Neural progenitor cell (in vitro differentiated cells): Measurements from ENCODE around the gene GNAQ. TPM values are rescaled to one million over a fixed set of nuclear protein-coding genes. Genes with fewer than 3 reads are reported as not detected.

Experiments
- DNase-seq: peaks from one replicate; pipeline ENCODE4 v3.0.0-alpha.2; 2016; ENCODE audit warnings: low spot score
- H2AFZ ChIP-seq: fragments of 200-600 bp; sonication (generic); replicated peaks from 2 replicates; pipeline ENCODE4 v1.6.1; 2016; ENCODE audit warnings: antibody characterized with exemption
- H3F3A ChIP-seq: fragments of 200-600 bp; sonication (generic); 2 replicates; pipeline ENCODE4 v1.6.1; 2016; ENCODE audit warnings: antibody characterized with exemption, low read depth
- H3K27ac ChIP-seq: fragments of 200-600 bp; sonication (generic); 2 replicates; pipeline ENCODE4 v1.5.1; 2016; ENCODE audit warnings: mild to moderate bottlenecking
- H3K27me3 ChIP-seq: fragments of 200-600 bp; sonication (generic); 2 replicates; pipeline ENCODE4 v1.6.1; 2016; ENCODE audit warnings: mild to moderate bottlenecking, moderate library complexity
- H3K36me3 ChIP-seq: fragments of 200-600 bp; sonication (generic); 2 replicates; pipeline ENCODE4 v1.5.1; 2016
- H3K4me1 ChIP-seq: fragments of 200-600 bp; sonication (generic); 2 replicates; pipeline ENCODE4 v1.6.1; 2016; ENCODE audit warnings: mixed run types
- H3K4me2 ChIP-seq: fragments of 200-600 bp; sonication (generic); 2 replicates; pipeline ENCODE4 v1.6.1; 2016
- H3K4me3 ChIP-seq: fragments of 200-600 bp; sonication (generic); 2 replicates; pipeline ENCODE4 v1.5.1; 2016
- H3K79me2 ChIP-seq: fragments of 200-600 bp; sonication (generic); 2 replicates; pipeline ENCODE4 v1.6.1; 2016; ENCODE audit warnings: low read depth
- H3K9ac ChIP-seq: fragments of 200-600 bp; sonication (generic); 2 replicates; pipeline ENCODE4 v1.6.1; 2016
- H3K9me3 ChIP-seq: fragments of 200-600 bp; sonication (generic); 2 replicates; pipeline ENCODE4 v1.5.1; 2016; ENCODE audit warnings: low read depth
- H4K20me1 ChIP-seq: fragments of 200-600 bp; sonication (generic); 2 replicates; pipeline ENCODE4 v1.6.1; 2016; ENCODE audit warnings: low read depth
- H3K27ac Mint-ChIP-seq: 3 replicates; pipeline ENCODE4 v1.8.0; 2021; ENCODE audit warnings: mixed read lengths
- H3K27me3 Mint-ChIP-seq: 2 replicates; pipeline ENCODE4 v1.8.0; 2022; ENCODE audit warnings: low read depth, mild to moderate bottlenecking, inconsistent platforms, moderate library complexity, mixed read lengths; ENCODE audit not compliant: insufficient read depth
- H3K36me3 Mint-ChIP-seq: 3 replicates; pipeline ENCODE4 v1.8.0; 2021; ENCODE audit warnings: mixed read lengths
- H3K4me1 Mint-ChIP-seq: 3 replicates; pipeline ENCODE4 v1.8.0; 2021; ENCODE audit warnings: mixed read lengths
- H3K4me3 Mint-ChIP-seq: 3 replicates; pipeline ENCODE4 v1.8.0; 2021; ENCODE audit warnings: mild to moderate bottlenecking, moderate library complexity, mixed read lengths
- H3K9me3 Mint-ChIP-seq: 3 replicates; pipeline ENCODE4 v1.8.0; 2020; ENCODE audit warnings: mixed read lengths
- EZH2 ChIP-seq: fragments of 200-600 bp; sonication (generic); IDR thresholded peaks from 2 replicates; pipeline ENCODE4 v1.6.1; 2017; ENCODE audit warnings: antibody characterized with exemption, mild to moderate bottlenecking, moderate library complexity
- EZH2phosphoT487 ChIP-seq: fragments of 200-600 bp; sonication (generic); IDR thresholded peaks from 2 replicates; pipeline ENCODE4 v1.6.1; 2017; ENCODE audit warnings: antibody characterized with exemption
- total RNA-seq: library from RNA; depleted of rRNA; stranded (reverse); fragments of >200 nt; gene quantifications from 2 replicates; pipeline ENCODE4 v1.2.3, GENCODE V29; 2015; ENCODE audit warnings: low replicate concordance
- TF ChIP-seq, protein P1 (sequence below): fragments of 200-600 bp; sonication (generic); IDR thresholded peaks from 2 replicates; pipeline ENCODE4 v1.5.1; 2017; ENCODE audit warnings: antibody characterized with exemption, mild to moderate bottlenecking

Gene GNAQ
- total RNA-seq, 1 donor from 2014 or later, result 87.9 TPM

- no peaks in the 10 kb centered on the region for H3K9me3 ChIP-seq
- H3K4me2 ChIP-seq, result no peak overlapping the region
- H4K20me1 ChIP-seq, result peaks cover 31% of the 10 kb centered on the region
- Mint-ChIP-seq H3K4me3 (no peak overlapping the region), H3K27ac (no peak overlapping the region), H3K27me3 (no peaks in the 10 kb centered on the region), H3K4me1 (peaks cover 22% of the 10 kb centered on the region), H3K9me3 (no peaks in the 10 kb centered on the region), H3K36me3 (peaks cover 2% of the 10 kb centered on the region)
- H3K36me3 ChIP-seq, result no peaks in the 10 kb centered on the region
- peaks cover 13% of the 10 kb centered on the region for H3K4me1 ChIP-seq
- no peak for DNase-seq
- H2AFZ ChIP-seq, result no peak overlapping the region
- no peaks in the 10 kb centered on the region for H3K27me3 ChIP-seq
- no peak overlapping the region for H3K27ac ChIP-seq
- no peaks in the 10 kb centered on the region for H3F3A ChIP-seq
- no peak overlapping the region for H3K4me3 ChIP-seq
- peaks cover 33% of the 10 kb centered on the region for H3K79me2 ChIP-seq
- H3K9ac ChIP-seq, result no peak overlapping the region
- TF ChIP-seq, protein P1, sequence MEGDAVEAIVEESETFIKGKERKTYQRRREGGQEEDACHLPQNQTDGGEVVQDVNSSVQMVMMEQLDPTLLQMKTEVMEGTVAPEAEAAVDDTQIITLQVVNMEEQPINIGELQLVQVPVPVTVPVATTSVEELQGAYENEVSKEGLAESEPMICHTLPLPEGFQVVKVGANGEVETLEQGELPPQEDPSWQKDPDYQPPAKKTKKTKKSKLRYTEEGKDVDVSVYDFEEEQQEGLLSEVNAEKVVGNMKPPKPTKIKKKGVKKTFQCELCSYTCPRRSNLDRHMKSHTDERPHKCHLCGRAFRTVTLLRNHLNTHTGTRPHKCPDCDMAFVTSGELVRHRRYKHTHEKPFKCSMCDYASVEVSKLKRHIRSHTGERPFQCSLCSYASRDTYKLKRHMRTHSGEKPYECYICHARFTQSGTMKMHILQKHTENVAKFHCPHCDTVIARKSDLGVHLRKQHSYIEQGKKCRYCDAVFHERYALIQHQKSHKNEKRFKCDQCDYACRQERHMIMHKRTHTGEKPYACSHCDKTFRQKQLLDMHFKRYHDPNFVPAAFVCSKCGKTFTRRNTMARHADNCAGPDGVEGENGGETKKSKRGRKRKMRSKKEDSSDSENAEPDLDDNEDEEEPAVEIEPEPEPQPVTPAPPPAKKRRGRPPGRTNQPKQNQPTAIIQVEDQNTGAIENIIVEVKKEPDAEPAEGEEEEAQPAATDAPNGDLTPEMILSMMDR, result no peak
- TF ChIP-seq EZH2phosphoT487, result no peak
- no peak for TF ChIP-seq EZH2
Measured at GRCh38 chr9:77872177-77872576, 159.4 kb downstream of the GNAQ start.

- Histone ChIP-seq H3K79me2 (peaks cover 29% of the 10 kb centered on the region), H3K27me3 (no peaks in the 10 kb centered on the region), H3K4me2 (no peak overlapping the region), H3K36me3 (no peaks in the 10 kb centered on the region), H2AFZ (no peak overlapping the region), H3K9ac (no peak overlapping the region), H3K9me3 (no peaks in the 10 kb centered on the region), H4K20me1 (peaks cover 25% of the 10 kb centered on the region), H3F3A (no peaks in the 10 kb centered on the region), H3K4me3 (no peak overlapping the region), H3K4me1 (peaks cover 12% of the 10 kb centered on the region), H3K27ac (no peak overlapping the region)
- no peak overlapping the region for H3K4me3 Mint-ChIP-seq
- no peaks in the 10 kb centered on the region for H3K27me3 Mint-ChIP-seq
- H3K4me1 Mint-ChIP-seq, result peaks cover 16% of the 10 kb centered on the region
- H3K9me3 Mint-ChIP-seq, result no peaks in the 10 kb centered on the region
- DNase-seq, result no peak
- peaks cover 2% of the 10 kb centered on the region for H3K36me3 Mint-ChIP-seq
- no peak overlapping the region for H3K27ac Mint-ChIP-seq
- TF ChIP-seq EZH2phosphoT487 (no peak), EZH2 (no peak)
- TF ChIP-seq, protein P1, result no peak
Measured at GRCh38 chr9:77871483-77871882, 160.1 kb downstream of the GNAQ start.

DNA sequence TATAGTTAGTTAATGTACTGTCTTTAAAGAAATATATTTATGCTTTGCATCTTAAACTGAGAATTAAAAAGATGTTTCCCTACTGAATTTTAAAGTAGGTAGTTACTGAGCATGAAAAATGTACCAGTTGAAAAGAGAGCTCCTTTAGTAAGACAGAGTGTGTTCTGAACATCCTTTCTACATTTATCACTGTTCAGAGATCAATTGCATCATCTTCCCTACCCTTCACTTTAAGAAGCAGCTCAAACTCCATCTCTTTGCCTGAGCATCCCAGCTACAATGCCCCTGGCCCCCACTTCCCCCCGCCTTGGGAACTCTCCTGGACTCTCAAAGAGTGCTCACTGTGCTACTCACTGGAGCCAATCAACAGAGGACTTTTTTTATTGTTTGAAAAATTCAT, 164.7 kb downstream of the GNAQ start:
- Mint-ChIP-seq H3K27ac (no peak overlapping the region), H3K4me3 (no peak overlapping the region)
- TF ChIP-seq EZH2, result no peak
- TF ChIP-seq EZH2phosphoT487, result no peak
- TF ChIP-seq, protein P1, result no peak

More for the DNA sequence above, 164.7 kb downstream of the GNAQ start:
- no peak overlapping the region for H2AFZ ChIP-seq
- no peaks in the 10 kb centered on the region for H3K36me3 ChIP-seq
- Mint-ChIP-seq H3K27me3 (no peaks in the 10 kb centered on the region), H3K36me3 (peaks cover 30% of the 10 kb centered on the region), H3K9me3 (peaks cover 30% of the 10 kb centered on the region), H3K4me1 (peaks cover 3% of the 10 kb centered on the region)
- no peaks in the 10 kb centered on the region for H3K27me3 ChIP-seq
- H3F3A ChIP-seq, result no peaks in the 10 kb centered on the region
- H3K4me2 ChIP-seq, result no peak overlapping the region
- H3K79me2 ChIP-seq, result peaks cover 12% of the 10 kb centered on the region
- no peaks in the 10 kb centered on the region for H4K20me1 ChIP-seq
- H3K27ac ChIP-seq, result no peak overlapping the region
- no peaks in the 10 kb centered on the region for H3K4me1 ChIP-seq
- no peak overlapping the region for H3K9ac ChIP-seq
- no peak overlapping the region for H3K4me3 ChIP-seq
- DNase-seq, result no peak
- H3K9me3 ChIP-seq, result no peaks in the 10 kb centered on the region
